NOMO-1 treated with dmso at 0.1 percent for 144 hours (cell line): ENCODE data around the gene PRR5L.

Experiments
- DNase-seq: peaks from one replicate; lab custom pipeline; 2025; ENCODE audit not compliant: unreplicated experiment; lab: John Stamatoyannopoulos, UW

PRR5L gene

GRCh38 chr11:36398231-36398953 is 102.3 kb downstream of the PRR5L start:
- DNase-seq = no peak

- DNase-seq = no peak
Measured at GRCh38 chr11:36399236-36399635, 103.1 kb downstream of the PRR5L start.

DNA sequence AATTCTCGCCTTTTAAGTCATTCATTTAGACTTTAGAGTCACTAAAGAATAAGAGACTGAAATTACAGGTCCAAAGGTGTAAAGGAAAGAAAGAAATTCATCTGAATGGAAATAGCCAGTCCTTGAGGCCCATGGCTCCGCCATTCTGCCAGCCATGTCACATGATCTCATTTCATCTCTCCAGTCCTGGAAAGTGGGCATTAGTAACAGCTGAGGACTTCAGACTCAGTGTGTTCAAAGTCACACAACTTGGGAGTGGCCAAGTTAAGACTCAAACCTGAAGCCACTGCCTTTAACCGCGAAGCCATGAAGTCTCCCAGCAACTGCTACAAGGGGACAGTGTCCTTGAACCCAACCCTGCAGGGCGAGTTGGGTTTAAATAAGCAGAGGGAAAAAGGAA is 103.7 kb downstream of the PRR5L start:
- DNase-seq = no peak

DNA sequence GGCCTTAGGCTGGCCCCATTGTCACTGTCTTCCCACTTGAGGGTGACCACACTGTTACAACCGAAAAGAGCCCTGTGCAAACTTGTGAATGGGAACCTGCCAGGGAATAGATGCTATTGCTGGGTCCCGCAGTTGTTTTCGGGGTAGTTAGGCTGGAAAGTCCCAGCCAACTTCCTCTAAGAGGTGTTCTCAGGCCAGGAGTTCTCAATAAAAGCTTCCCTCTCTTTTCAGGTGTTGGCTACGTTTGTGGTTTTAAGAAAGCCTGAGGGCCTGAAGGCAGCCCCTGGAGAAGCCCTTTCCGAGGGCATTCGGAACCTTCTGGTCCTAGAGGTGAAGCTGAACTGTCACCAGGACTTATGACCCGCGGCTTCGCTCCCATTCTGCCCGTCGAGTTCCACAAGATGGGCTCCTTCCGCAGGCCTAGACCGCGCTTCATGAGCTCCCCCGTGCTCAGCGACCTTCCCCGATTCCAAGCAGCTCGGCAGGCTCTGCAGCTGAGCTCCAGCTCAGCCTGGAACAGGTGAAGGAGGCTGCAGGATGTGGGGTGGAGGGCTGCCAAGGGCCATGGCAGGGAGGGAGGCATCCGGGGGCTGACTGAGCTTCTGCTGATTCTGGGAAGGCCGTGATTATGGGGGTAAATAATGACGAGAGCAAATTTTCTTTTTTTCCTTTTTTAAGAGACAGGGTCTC is 104.8 kb downstream of the PRR5L start:
- no peak for DNase-seq

- DNase-seq = no peak
Measured at GRCh38 chr11:36402568-36403170, 106.6 kb downstream of the PRR5L start.

GRCh38 chr11:36403661-36404060 is 107.6 kb downstream of the PRR5L start:
- DNase-seq = no peak

DNA sequence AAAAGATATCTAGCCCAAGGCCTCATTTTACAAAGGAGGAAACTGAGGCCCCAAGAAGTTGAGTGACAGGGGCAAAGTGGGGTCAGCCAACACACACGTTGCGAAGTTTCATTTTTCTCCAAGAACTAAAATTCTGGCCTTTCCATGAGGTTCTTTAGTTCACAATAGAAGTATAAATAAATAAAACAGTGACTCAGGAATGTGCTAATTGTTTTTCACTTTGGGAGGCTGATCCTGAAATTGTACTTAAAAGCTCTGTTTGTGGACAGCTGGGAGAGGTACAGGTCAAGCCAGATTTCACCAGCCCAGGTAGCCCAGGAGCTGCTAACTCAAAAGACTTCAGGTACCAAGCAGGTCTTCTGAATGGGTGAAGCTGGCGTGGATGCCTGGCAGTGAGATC is 108.7 kb downstream of the PRR5L start:
- DNase-seq = no peak

- no peak for DNase-seq
Measured at GRCh38 chr11:36405585-36406367, 109.7 kb downstream of the PRR5L start.

DNA sequence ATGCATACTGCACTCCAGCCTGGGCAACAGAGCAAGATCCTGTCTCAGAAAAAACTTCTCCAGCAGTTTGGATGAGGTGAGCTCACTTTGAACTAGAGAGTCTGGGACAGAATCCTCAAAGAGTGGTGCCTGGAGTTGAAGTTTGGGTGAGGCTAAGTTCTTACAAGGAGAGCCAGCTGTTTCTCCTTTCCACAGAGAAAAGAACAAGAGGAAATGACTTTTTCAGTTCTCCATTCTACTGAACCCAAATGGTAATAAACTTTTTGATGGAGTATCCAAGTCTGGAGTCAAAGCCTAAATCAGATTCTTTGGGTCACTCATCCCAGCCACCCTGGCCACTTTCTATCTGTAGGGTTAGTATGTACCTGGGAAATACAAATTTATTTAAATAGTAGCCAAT is 111.3 kb downstream of the PRR5L start:
- no peak for DNase-seq

DNA sequence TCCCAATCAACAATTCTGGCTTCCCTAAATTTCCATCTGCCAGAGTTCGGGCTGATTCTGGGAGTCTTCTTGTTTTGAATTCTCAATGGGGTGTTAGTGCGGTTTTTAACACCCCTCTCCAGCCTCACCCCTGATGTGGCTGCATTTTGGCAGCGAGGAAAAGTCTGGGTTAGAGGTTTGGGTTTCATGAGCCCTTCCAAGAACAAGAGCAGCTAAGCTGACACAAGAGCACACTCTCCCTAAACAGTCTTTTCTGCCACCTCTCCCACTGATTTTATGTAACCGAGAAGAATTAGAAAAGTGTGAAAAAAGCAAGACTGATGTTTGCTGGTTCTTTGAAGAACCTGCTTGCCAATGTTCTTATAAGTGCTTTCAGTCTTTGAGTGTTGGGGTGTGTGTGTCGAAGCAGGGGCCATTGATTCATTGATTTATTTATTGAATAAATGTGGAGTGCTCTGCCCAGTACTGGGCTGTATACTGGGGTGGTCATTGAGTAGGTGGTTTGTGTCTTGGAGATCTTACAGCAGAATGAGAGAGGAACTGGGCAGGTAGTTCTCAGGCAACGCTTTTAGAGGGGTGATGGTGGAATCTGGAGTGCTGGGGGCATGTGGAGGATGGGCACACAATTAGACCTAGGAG is 112.5 kb downstream of the PRR5L start:
- DNase-seq = no peak

DNA sequence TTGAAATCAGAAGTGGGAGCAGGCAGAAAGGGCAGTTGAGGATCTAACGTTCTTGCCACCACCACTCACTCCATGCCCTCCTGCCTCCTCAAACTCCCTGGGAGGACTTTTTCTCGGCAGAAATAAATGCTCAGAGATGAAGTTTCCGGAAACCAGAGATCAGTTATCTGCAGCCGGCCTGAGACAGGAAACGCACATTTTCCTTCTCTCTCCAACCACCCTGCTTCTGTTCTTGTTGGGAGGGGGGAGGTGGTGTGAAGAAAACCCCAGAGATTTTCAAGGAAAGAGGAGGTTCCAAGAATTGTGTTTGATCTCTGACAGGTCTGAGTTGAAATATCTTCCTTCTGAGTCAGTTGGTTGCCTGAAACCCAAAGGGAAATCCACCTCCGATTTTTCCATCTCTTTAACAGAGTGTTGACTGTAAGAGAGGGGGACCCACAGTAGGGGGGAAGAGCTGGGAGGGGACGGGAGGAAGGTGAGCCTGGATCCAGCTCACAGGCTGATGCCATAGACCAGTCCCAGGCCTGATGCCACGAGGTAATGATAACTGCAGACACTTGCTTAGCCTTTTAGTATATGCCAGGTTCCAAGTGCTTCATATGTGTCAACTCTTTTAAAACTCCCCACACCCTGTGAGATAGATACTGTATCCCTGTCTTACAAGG is 113.2 kb downstream of the PRR5L start:
- DNase-seq = no peak

DNA sequence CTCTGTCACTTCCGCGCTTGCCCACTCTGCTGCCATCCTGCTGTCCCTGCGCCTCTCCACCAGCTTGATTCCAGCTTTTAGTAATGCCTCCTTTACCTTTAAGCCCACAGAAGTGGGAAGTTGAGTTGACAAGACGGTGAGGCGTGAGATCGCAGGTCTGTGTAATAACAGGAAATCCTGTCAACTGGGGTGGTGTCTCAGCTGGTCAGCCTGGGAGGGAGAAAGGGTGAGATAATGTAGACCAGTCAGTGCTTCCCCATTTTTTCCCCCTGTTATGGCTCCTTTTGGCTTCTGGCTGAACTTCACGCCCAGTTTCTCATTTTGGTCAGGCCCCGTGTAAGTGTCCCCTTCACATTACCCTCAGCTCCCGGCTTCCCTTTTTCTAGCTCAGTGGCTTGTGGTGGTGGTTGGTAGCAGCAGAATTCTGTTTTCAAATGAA is 115.1 kb downstream of the PRR5L start:
- DNase-seq = peak; percentile 96

DNA sequence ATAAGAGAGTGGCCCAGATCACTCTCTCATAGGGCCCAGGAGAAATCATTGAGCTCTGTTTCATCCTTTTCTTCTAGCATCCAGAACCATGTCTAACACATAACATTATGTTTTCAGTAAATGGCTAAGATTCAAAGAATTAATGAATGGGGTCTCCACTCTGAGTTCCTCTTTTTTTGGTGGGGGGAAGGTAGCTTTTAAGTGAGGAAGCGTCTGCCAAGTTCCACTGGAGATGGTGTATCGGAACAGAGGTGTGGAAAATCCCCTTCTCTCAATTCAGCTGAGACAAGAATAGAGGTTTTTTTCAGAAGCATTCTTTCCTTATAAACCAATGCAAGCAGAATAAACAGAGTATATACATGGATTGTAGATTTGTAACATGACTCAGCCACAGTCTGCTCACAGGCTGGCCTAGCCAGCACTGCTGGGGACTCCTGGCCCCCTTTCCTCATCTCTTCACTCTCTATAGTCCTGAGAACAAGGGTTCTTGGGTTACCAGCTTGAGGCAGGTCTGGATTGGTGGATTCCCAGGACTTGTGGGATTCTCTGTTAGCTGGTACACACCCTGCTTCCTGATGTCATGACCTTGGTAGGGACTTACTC is 116.8 kb downstream of the PRR5L start:
- no peak for DNase-seq

DNA sequence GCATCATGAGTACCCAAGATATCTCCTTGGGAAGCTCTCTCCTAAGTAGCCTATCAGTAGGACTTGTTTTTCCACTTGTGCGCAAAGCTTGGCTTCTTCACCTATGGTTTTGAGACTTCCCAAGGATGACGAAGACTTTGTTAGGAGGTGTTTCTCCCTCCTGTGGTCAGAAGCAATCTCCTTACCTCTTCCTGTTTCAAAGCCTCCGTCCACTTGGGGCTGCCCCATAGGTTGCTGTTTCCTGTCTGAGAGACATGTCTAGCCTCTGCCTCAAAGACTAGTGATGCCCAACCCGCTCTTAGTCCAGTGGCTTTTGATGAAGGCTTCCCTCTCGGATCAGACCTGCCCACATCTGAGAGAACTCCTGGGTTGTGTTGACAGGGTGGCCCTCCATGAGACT is 121.1 kb downstream of the PRR5L start:
- no peak for DNase-seq

DNA sequence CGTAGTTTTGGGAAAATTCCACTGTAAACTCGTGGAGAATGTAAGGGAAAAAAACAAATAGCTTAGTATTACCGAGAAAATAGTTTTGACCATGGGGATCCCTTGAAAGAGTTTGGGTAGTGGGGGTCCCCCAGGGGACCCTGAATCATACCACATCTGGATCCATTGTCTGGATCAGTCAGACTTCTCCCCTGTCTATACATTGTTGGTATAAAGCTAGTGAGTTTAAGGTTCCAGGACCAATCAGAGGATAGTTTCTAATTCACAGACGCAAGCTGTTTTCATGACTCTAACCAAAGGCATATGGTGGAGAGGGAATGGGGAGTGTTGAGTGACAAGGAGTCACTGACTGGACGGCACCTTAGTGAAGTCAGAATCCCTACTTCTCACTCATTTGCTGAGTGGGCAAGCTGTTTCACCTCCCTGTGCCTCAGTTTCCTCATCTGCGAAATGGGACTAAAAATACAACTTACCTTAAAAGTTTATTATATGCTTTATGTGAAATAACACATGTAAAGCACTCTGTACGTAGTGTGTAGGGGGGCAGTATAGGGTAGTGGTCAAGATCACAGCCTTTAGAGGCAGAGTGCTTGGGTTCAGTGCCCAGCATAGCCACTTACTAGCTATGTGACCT is 123.8 kb downstream of the PRR5L start:
- no peak for DNase-seq

GRCh38 chr11:36421546-36422155 is 125.6 kb downstream of the PRR5L start:
- DNase-seq = no peak

DNA sequence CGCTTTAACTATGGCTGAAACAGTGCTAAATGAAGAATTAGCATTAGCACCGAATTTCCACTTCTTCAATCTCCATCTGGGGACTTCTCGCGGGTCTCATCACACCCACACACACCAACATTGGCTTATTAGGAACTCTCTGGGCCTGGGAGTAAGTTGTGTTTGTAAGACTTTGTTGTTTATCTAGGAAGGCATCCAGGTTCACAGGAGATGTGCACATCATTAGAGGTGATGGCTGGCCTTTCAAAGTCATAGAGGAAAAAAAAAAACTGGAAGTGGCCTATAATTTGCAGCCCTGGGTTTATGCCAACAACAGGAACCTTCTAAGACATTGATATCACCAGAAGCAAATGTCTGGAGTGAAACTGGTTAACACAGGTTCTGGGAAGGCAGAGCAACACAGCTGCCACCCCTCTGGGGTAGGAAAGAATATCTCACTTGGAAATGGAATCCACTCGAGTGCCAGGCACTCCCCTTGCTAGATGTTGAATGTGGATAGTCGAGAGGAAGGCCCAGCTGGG is 129.5 kb downstream of the PRR5L start:
- no peak for DNase-seq

DNA sequence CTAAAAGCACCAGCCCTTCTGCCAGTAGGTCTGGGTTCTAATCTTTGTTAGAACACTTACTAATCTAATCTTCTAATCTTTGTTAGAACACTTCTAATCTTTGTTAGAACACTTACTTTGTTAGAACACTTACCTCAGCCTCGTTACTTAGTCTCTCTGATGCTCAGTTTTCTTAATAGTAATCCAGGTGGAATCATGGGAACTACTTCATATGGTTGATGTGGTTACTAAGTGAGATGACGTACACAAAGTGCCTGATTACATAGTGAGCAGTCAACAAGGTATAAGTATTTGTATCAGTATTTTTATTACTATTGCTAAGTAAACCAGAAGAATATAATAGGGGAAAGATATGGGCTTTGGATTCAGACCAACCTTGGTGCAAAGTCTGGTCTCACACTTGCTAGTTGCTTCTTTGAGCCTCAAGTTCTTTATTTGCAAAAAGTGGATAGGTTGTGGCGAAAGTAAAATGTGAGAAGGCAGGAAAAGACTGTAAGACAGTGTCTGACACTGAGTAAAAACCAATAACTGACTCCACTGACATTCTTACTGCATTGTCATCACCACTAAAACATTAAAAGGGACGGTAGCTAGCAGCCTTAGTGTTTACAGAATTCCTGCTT is 130.2 kb downstream of the PRR5L start:
- no peak for DNase-seq

DNA sequence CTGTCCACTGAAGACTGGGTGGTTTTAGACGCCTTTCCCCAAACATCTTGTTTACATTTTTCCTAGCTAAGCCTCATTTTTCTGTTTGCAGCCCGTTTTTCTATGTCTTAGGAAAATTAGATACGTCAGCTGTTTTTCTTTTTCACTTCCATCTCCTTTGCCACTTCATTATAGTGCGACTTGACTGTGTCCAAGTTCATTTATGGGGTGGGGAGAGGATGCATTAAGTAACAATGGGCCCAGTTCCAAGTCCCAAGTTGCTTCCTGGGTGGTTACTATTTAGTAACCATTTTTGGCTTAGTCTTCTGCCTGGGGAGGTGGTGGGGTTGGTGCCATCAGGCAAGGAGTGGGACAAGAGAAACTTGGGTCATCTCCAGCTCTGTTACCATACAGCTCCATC is 131.0 kb downstream of the PRR5L start:
- no peak for DNase-seq
